AG04450 (cell line): ENCODE measurements around the gene IKZF3. TPM values are rescaled to one million over a fixed set of nuclear protein-coding genes. Genes with fewer than 3 reads are reported as not detected.

Experiments used
- CTCF ChIA-PET: fragments of 300-600, 350-600 bp; formaldehyde crosslinking; extraction: SDS; loops from one replicate; lab custom pipeline; 2022; ENCODE audit warnings: antibody characterized with exemption, inconsistent platforms; lab: Charles Lee
- POLR2A ChIA-PET: fragments of 350-600 bp; formaldehyde crosslinking; extraction: SDS; loops from one replicate; lab custom pipeline; 2021; ENCODE audit warnings: antibody characterized with exemption, inconsistent platforms; lab: Yijun Ruan, JAX
- DNase-seq: peaks from one replicate; pipeline ENCODE4 v3.0.0-alpha.2; 2011; ENCODE audit warnings: low read depth, low spot score
- H3K27ac ChIP-seq: one replicate; pipeline ENCODE4 v1.5.1; 2012; ENCODE audit warnings: low read depth, low read length, control low read depth
- H3K27me3 ChIP-seq: one replicate; pipeline ENCODE4 v1.6.0; 2012; ENCODE audit warnings: low read length; ENCODE audit not compliant: control insufficient read depth, insufficient read depth
- H3K4me3 ChIP-seq: 2 replicates; pipeline ENCODE4 v1.5.1; 2011; ENCODE audit warnings: mild to moderate bottlenecking, low read depth, low read length, control low read depth
- H3K9me3 ChIP-seq: 2 replicates; pipeline ENCODE4 v1.5.1; 2012; ENCODE audit warnings: low read length; ENCODE audit not compliant: control insufficient read depth, insufficient read depth
- polyA plus RNA-seq: library from polyadenylated mRNA; depleted of rRNA; stranded (reverse); fragments of >200 nt; gene quantifications from 2 replicates; pipeline ENCODE4 v1.2.3, GENCODE V29; 2011
- TF ChIP-seq, protein P1 (sequence below): IDR thresholded peaks from 2 replicates; pipeline ENCODE4 v1.5.1; 2011; ENCODE audit warnings: low read depth, low read length, control low read depth, inconsistent platforms

The IKZF3 gene
- polyA plus RNA-seq, 1 experiment = not detected

GRCh38 chr17:39835038-39835786, 28.9 kb downstream of the IKZF3 start:
- no peak overlapping the region for H3K4me3 ChIP-seq
- H3K27ac ChIP-seq = no peak overlapping the region
- TF ChIP-seq, protein P1, sequence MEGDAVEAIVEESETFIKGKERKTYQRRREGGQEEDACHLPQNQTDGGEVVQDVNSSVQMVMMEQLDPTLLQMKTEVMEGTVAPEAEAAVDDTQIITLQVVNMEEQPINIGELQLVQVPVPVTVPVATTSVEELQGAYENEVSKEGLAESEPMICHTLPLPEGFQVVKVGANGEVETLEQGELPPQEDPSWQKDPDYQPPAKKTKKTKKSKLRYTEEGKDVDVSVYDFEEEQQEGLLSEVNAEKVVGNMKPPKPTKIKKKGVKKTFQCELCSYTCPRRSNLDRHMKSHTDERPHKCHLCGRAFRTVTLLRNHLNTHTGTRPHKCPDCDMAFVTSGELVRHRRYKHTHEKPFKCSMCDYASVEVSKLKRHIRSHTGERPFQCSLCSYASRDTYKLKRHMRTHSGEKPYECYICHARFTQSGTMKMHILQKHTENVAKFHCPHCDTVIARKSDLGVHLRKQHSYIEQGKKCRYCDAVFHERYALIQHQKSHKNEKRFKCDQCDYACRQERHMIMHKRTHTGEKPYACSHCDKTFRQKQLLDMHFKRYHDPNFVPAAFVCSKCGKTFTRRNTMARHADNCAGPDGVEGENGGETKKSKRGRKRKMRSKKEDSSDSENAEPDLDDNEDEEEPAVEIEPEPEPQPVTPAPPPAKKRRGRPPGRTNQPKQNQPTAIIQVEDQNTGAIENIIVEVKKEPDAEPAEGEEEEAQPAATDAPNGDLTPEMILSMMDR = no peak
- ChIA-PET POLR2A (interaction anchor here (0.5 to 0.7 kb wide), 2 partner anchors 89 to 276 kb away, joined by 3 read pairs; no protein-coding TSS in a partner anchor), CTCF (no interaction called here)
- DNase-seq = no peak
- H3K9me3 ChIP-seq = peaks cover 10% of the 10 kb centered on the region
- H3K27me3 ChIP-seq = peaks cover 6% of the 10 kb centered on the region

GRCh38 chr17:39834017-39834416, 30.1 kb downstream of the IKZF3 start:
- DNase-seq = no peak
- H3K9me3 ChIP-seq = peaks cover 10% of the 10 kb centered on the region
- peaks cover 3% of the 10 kb centered on the region for H3K27me3 ChIP-seq
- no peak overlapping the region for H3K27ac ChIP-seq
- TF ChIP-seq, protein P1 = no peak
- ChIA-PET CTCF (no interaction called here), POLR2A (no interaction called here)
- H3K4me3 ChIP-seq = no peak overlapping the region

DNA sequence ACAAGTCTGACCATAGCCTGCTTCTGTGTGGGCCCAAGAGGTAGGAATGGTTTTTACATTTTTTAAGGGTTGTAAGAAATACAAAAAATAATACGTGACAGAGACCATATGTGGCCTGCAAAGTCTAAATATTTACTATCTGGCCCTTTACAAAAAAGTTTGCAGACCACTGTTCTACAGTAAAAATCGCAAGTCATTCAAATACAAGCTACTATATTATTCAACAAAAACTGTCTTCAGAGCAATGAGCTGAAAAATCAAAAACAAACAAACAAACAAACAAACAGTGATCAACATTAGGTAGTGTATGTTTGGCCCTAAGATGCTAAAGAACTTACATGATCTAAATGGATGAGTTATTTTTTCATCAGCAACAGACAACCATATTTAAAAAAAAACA, 32.5 kb downstream of the IKZF3 start:
- peaks cover 10% of the 10 kb centered on the region for H3K9me3 ChIP-seq
- H3K27me3 ChIP-seq = peaks cover 3% of the 10 kb centered on the region
- H3K4me3 ChIP-seq = no peak overlapping the region
- ChIA-PET CTCF (no interaction called here), POLR2A (no interaction called here)
- no peak overlapping the region for H3K27ac ChIP-seq
- TF ChIP-seq, protein P1 = no peak
- DNase-seq = no peak

GRCh38 chr17:39828443-39828842, 35.7 kb downstream of the IKZF3 start:
- no peak overlapping the region for H3K4me3 ChIP-seq
- H3K27ac ChIP-seq = no peak overlapping the region
- TF ChIP-seq, protein P1 = no peak
- ChIA-PET CTCF (no interaction called here), POLR2A (no interaction called here)
- DNase-seq = no peak
- H3K27me3 ChIP-seq = no peaks in the 10 kb centered on the region
- peaks cover 8% of the 10 kb centered on the region for H3K9me3 ChIP-seq

- peaks cover 10% of the 10 kb centered on the region for H3K9me3 ChIP-seq
- DNase-seq = no peak
- no peak overlapping the region for H3K4me3 ChIP-seq
- ChIA-PET POLR2A (no interaction called here), CTCF (no interaction called here)
- H3K27me3 ChIP-seq = no peaks in the 10 kb centered on the region
- H3K27ac ChIP-seq = no peak overlapping the region
- TF ChIP-seq, protein P1 = no peak
Observed at GRCh38 chr17:39826334-39826733, 37.8 kb downstream of the IKZF3 start.
